CD4-positive, alpha-beta T cell treated with Interleukin-17A for 1 hour (primary cell): ENCODE measurements around the gene PMPCA.
"Not testable (repeated sequence)": the region's sequence is repeated elsewhere in the genome, so short reads cannot be mapped to it uniquely, and the experiment has no call there.

Experiments used
- DNase-seq: peaks from one replicate; pipeline ENCODE4 v3.0.0-alpha.2; 2020

Gene PMPCA

DNA sequence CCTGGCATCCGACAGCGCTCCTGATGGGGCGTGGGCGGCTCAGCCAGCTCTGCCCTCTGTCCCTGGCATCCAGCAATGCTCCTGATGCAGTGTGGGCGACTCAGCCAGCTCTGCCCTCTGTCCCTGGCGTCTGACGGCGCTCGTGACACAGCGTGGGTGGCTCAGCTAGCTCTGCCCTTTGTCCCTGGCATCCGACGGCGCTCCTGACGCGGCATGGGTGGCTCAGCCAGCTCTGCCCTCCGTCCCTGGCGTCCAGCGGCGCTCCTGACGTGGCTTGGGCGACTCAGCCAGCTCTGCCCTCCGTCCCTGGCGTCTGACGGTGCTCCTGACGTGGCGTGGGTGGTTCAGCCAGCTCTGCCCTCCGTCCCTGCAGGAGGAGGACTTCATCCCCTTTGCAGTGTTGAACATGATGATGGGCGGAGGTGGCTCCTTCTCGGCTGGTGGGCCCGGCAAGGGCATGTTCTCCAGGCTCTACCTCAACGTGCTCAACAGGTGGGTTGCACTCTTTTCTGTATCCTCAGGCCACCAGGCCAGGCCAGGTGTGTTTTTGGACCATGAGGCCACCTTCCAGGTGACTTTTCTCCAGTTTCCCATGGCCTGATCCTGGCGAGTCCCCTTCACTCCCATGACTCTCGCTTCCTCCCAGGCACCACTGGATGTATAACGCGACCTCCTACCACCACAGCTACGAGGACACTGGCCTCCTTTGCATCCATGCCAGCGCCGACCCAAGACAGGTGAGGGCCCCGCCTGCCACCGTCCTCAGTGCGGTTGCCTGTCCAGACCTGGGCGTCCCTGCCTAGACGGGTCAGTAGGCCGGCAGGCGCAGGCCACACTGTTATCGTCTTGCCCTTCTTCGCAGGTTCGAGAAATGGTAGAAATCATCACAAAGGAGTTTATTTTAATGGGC lies 8.0 kb downstream of the PMPCA start:
- DNase-seq: no peak

DNA sequence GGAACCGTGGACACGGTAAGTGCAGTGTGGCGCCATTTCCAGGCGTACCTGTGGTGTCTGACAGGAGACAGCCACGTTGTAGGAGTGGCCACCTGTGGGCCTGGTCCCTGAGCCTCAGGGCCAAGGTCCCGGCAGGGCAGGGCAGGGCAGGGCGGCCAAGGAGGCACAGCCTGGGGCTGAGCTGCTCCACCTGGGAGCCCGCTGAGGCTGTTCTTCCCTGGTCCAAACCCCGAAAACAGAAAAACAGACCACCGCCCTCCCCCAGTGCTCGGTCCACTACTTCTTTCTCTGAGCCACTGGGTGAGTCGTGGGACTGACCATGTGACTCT lies 8.6 kb downstream of the PMPCA start:
- DNase-seq: no peak

- DNase-seq: no peak
Observed at GRCh38 chr9:136421791-136422190, 11.3 kb downstream of the PMPCA start.

DNA sequence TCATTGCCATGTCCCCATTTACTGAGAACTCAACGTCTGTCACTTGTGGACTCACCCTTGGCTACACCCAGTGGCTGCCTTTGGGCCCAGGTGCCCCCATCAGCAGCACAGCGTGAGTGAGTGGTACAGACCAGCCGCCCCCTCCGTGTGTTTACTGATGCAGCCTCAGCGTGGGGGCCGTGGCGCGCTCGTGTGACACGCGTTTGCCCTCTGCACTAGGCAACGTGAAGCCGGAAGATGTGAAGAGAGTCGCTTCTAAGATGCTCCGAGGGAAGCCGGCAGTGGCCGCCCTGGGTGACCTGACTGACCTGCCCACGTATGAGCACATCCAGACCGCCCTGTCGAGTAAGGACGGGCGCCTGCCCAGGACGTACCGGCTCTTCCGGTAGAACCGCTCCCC lies 12.4 kb downstream of the PMPCA start:
- no peak for DNase-seq

DNA sequence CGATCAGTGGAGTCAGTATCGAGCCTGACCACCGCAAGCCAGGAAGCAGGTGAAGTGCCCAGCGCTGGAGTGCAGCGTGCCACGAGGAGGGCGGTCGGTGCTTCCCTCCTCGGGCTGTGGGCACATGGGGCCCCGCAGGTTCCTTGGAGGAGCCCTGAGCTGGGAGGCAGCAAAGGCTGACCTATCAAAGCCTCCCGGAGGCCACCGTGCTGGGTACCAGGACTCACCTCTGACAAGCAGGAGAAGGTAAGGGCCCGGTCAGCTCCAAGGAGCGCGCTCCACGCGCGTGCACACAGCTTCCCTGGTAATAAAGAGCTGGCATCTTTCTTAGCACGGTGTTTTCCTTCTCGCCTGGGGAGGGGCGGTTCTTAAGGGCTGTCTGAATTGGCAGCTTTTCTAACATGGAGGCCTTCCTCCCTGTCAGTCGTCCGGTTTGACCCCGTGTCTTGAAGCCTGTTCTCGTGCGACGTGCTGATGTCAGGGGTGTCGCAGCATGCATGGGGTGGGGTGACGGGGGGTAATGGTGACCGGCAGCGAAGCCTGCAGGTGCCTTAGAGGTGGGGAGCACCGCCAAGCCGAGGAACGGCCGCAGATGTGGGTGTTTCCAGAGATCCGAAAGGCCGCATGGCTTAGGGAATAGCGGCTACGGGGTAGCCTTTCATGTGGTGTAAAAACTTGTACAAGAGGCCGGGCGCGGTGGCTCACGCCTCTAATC lies 13.1 kb downstream of the PMPCA start:
- DNase-seq: no peak

DNA sequence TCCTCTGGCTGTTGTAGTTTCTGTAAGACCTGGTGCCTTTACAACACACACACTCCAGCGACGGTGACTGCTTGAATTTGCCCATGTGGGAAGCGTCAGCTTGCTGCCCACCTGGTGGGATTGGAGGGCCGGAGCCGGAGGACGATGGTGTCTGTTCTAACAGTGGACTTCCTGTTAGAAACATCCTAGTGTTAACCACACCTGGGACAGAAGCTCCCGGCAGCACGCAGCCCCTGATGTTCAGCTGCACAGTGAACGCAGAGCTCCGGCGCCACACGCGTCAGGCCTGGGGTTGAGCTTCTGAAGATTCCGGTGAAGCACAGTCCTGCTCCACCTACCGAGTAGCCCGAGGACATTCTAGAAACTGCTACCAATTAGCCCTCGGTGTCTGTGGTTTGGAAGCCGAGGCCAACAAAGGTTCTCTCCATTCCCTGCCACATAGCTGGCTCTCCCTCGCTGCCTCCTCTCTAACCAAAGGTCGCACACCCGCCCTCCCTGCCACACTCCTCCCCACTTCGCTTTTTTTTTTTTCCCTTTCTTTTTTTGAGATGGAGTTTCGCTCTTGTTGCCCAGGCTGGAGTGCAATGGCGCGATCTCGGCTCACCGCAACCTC lies 14.4 kb downstream of the PMPCA start:
- no peak for DNase-seq

- DNase-seq: not testable (repeated sequence)
Observed at GRCh38 chr9:136425367-136425766, 14.9 kb downstream of the PMPCA start.

GRCh38 chr9:136426787-136427186 lies 16.3 kb downstream of the PMPCA start:
- no peak for DNase-seq

- DNase-seq: no peak
Observed at GRCh38 chr9:136429075-136429628, 18.7 kb downstream of the PMPCA start.

DNA sequence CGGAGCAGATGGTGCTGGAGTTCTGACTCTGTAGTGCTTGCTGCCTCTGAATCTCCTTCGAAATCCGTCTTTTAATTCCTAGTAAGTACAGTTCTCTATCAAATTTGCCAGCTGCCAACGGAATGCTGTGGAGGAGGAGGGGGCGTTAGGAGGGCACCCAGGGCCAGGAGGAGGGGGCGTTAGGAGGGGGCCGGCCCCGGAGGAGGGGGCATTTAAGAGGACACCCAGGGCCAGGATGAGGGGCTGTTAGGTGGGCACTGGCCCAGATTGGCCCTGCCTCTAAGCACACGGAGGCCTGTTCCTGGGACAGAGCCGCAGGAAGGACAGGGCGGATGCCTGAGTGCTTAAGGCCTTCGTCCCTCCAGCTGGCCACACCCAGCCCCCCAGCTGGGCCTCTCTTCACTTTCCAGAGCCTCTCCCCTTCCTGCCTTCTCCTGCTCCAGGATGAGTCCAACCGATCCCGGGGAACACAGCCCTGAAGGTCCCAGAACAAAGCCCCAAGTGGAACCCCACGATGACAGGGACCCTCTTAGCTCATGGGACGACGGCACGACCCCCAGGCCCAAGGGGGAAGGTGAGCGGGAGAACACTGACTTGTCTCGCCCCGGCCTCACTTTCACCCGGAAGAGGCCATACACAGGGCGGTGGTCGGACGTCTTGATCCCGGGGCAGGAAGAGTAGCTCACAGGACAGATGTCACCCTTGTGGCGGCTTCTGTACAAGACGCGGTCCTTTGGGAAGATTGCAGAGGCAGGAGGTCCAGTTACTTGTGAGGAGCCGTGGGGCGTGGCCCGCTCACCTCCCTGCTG lies 19.4 kb downstream of the PMPCA start:
- DNase-seq: no peak

DNA sequence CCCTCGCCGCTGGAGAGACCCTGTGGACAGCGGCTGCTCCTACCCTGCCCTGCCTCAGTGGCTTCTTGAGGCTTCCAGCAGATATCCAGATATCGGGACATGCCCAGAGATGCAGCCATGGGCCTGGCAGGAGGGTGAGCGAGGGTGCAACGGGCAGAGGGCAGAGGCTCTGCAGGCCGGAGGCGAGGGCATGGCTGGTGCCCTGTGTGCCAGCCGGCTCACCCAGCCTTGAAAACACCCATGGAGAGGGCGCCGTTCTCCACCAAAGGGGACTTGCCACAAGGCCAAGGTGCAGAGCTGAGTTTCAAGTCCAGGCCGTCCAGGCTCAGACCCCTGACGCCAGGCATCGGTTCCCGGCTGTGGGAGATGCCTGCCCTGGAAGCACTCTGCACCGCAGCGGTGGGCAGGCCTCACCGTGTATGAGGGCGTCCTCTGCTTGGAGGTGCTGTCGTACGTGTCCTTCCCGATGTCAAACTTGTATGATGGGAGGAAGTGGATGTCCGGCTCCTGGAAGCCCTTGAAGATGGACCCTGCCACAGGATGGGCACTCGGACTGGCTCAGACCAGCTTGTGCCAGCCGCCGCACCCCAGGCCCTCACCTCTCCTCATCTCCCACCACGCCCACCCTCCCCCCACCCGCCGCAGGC lies 20.3 kb downstream of the PMPCA start:
- no peak for DNase-seq

GRCh38 chr9:136431782-136432350 lies 21.4 kb downstream of the PMPCA start:
- DNase-seq: no peak

GRCh38 chr9:136432591-136432990 lies 22.1 kb downstream of the PMPCA start:
- no peak for DNase-seq

DNA sequence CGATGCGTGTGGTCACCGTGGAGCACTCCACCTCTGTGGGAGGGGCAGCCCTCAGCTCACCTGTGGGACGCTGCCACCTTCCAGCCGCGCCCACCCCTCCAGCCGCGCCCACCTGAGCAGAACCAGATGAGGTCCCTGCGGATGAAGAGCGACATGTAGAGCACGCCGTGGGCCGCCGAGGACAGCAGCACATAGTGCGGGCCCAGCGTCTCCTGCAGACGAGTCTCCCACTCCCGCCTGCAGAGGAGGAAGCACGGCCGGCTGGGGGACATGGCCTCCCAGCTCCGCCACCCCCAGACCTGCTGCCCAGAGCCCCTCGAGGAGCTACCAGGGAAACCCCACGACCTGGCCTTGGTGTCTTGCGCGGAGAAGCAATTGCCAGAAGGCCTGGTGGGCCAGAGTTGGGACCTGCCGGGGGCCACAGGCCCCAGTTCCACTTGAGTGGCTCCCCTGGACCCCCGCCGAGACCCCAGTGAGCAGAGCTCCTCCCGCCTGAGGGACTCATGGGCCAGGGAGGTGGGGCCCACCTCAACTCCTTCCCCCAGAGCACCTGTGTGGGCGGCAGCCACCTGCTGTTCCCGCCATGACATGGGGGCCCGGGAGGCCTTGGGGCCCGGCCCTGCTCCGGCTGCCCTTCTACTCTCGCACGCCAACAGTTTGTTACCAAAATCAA lies 22.7 kb downstream of the PMPCA start:
- DNase-seq: no peak

- no peak for DNase-seq
Observed at GRCh38 chr9:136433849-136434579, 23.6 kb downstream of the PMPCA start.

DNA sequence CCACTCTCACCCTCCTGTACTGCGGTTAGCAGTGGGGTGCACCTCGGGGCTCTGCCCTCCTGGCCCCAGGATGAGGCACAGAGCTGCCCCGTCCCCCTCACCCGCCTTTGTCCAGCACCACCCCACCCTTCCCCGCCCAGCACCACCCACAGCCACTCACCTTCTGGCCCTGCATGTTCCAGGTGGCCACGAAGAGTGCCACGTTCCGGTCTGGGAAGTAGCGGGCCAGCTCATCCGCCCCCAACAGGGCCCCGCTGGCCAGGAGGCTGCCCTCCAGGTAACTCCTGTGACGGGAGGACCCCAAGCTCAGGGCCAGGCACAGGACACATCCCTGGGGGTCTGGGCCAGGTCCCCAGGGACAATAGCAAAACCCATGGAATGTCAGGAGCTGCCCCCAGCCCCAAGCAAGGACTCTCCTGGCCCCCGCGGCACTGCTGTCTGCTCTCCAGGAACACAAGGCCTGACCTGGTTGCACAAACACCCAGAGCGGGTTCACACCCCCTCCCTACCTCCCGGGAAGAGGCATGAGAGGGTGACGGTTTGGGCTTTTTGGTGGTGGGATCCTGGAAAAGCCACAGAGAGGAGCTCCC lies 24.2 kb downstream of the PMPCA start:
- no peak for DNase-seq

DNA sequence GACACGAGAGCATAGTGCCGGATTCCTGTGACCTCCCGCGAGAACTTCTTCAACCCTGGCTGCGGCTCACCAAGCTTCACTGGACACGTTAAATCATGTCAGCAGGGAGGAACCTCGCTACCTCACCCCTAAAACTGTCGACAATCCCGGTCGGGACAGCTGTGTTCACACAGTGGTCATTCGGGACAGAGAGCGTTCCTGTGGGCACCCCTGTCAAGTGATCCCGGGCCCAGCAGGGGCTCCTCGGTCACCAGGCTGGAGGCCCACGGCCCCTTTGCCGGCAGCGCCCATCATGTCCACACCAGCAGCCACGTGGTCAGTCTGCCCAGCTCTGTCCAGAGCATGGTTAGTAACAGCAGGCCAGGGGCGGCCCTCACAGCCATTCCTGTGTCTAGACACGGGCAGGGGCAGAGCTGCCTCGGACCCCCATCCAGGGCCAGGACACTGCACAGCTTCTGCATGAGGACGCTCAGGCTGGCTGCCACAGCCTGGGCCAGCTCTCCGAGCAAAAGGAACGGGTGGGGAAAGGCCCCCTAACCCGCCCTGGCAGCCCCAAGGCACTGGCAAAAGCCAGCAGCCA lies 25.7 kb downstream of the PMPCA start:
- DNase-seq: no peak

GRCh38 chr9:136437430-136437829 lies 27.0 kb downstream of the PMPCA start:
- no peak for DNase-seq

DNA sequence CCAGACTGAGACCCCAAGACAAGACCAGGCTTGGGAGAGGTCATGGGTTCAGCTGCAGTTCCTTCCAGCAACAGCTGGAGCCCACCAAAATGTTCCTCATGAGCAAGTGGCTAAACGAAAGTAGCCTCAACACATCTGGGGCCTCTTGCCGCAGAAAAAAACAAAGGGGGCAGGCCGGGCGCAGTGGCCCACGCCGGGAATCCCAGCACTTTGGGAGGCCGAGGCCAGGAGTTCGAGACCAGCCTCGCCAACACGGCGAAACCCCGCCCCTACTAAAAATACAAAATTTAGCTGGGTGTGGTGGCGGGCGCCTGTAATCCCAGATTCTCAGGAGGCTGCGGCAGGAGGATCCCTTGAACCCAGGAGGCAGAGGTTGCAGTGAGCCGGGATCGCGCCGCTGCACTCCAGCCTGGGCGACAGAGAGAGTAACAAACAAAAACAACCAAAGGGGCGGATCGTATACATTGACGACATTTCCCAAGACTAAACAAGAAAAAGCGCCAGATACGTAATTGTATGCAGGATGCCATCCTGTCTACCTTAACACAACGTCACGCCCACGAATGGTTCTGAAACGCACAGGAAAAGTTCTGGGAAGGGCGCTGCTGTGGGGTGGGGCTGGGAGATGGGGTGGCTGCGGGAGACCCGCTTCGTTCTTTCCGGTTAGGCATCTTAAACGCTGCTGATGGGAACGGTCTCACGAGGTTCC lies 27.5 kb downstream of the PMPCA start:
- peak; percentile 34 for DNase-seq
